ENCODE measurements around the gene NTSR1.
"Not testable (repeated sequence)": the region's sequence is repeated elsewhere in the genome, so short reads cannot be mapped to it uniquely, and the experiment has no call there.

Gene NTSR1

DNA sequence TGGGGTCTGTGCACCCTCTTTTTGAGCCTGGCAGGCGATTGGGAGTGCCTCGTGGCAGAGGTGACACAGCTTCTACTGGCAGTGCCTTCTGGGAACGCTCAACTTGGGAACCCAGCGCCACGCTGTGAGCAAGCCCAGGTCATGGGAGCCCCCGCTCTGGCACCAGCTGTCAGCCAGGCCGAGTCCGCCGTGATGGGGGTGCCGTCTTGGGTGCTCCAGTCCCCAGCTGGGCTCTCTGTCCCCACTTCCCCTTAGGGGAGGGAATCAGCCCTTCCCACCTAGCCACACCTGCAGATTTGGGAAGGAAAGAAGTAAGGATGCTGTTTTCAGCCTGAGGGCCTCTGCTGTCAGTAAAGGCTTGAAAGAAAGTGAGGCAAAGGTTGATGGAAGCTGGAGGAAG lies 31.0 kb upstream of the NTSR1 start:
- TF ChIP-seq, protein P1, sequence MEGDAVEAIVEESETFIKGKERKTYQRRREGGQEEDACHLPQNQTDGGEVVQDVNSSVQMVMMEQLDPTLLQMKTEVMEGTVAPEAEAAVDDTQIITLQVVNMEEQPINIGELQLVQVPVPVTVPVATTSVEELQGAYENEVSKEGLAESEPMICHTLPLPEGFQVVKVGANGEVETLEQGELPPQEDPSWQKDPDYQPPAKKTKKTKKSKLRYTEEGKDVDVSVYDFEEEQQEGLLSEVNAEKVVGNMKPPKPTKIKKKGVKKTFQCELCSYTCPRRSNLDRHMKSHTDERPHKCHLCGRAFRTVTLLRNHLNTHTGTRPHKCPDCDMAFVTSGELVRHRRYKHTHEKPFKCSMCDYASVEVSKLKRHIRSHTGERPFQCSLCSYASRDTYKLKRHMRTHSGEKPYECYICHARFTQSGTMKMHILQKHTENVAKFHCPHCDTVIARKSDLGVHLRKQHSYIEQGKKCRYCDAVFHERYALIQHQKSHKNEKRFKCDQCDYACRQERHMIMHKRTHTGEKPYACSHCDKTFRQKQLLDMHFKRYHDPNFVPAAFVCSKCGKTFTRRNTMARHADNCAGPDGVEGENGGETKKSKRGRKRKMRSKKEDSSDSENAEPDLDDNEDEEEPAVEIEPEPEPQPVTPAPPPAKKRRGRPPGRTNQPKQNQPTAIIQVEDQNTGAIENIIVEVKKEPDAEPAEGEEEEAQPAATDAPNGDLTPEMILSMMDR (IDR thresholded peaks at IDR 0.05; ENCODE audit: low read depth, low read length) = no peak
- Histone ChIP-seq H3K4me3 (ENCODE audit: low read depth, low read length) (no peak overlapping the region), H3K4me1 (peaks cover 6% of the 10 kb centered on the region; the same call in 1 of the 2 replicates), H3K36me3 (no peaks in the 10 kb centered on the region), H3K9me3 (no peaks in the 10 kb centered on the region), H3K27me3 (no peaks in the 10 kb centered on the region)
- no peak for DNase-seq

DNA sequence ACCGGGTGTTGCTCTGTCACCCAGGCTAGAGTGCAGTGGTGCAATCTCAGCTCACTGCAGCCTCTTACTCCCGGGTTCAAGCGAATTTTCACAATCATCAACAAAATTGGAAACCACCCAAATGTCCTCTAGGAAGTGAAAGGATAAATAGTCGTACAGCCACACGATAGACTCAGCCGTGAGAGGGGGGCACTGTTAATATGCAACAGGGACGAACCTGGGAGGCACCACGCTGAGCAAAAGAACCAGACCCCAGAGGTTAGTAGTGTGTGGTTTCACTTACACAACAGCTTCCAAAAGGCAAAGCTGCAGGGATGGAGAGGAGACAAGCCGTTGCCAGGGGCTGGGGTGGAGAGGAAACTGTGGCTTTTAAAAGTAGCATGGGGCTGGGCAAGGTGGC lies 30.1 kb upstream of the NTSR1 start:
- TF ChIP-seq, protein P1 (IDR thresholded peaks at IDR 0.05; ENCODE audit: low read depth, low read length) = no peak
- no peaks in the 10 kb centered on the region for H3K9me3 ChIP-seq
- H3K4me3 ChIP-seq (ENCODE audit: low read depth, low read length) = no peak overlapping the region

DNA sequence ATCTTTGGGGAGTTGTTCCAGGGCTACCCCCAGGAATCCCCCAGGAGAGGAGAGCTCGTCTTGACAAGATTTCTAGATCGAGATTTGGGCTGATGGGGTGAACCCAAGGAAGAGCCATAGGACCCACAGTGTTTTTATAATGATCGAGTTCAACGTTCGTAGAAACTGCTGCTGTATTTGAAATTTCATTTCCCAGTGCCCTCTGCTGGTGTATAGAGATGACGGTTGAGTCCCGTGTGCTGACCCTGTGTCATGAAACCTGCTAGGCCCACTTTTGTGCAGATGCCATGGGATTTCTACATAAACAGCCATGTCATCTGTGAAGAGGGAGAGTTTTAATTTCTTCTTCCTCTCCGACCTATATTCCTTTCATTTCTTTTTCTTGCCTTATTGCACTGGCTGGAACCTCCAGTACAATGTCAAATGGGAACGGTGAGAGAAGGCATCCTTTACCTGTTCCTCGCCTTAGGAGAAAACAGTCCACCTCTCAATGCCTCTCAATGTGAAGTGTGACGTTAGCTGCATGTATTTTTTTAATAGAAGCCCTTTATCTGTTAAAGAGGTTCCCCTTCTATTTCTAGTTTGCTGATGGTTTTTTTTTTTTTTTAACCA lies 28.6 kb upstream of the NTSR1 start:
- no peaks in the 10 kb centered on the region for H3K36me3 ChIP-seq
- H3K9me3 ChIP-seq = no peaks in the 10 kb centered on the region
- H3K4me1 ChIP-seq = peaks cover 6% of the 10 kb centered on the region; the same call in 1 of the 2 replicates
- H3K27me3 ChIP-seq = no peaks in the 10 kb centered on the region
- TF ChIP-seq, protein P1 (IDR thresholded peaks at IDR 0.05; ENCODE audit: low read depth, low read length) = no peak
- no peak for DNase-seq
- no peak overlapping the region for H3K4me3 ChIP-seq (ENCODE audit: low read depth, low read length)

More for the DNA sequence above, 30.1 kb upstream of the NTSR1 start:
- Histone ChIP-seq H3K36me3 (no peaks in the 10 kb centered on the region), H3K27me3 (no peaks in the 10 kb centered on the region), H3K4me1 (peaks cover 6% of the 10 kb centered on the region; the same call in 1 of the 2 replicates)
- DNase-seq = no peak

DNA sequence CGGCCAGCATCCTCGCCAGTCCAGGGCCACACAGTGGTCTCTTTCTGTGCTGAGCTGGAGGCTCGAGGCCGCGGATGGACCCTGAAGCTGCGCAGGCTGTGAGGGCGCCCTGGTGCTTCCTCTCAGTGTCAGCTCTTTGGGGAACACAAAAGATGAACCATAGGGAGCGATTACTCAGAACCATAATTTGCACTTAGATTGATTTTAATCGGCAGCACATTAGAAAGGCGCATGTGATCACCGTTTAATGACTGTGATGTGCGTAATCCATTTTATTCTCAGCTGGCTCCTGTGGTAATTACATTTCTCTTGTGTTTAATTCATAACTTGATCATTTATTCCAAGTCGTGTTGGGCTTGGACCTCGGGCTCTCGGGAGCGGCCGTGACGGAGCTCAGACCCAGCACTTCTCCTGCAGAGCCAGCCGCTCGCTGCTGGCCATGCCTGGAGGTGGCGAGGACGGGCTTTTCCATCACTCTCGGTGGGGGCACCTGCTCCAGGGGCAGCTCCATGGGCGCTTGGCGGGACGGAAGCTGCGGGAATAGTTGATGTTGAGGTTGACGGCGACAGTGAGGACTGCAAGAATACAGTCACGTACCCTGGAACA lies 25.6 kb upstream of the NTSR1 start:
- Histone ChIP-seq H3K9me3 (no peaks in the 10 kb centered on the region), H3K4me1 (peaks cover 6% of the 10 kb centered on the region; the same call in 1 of the 2 replicates)

DNA sequence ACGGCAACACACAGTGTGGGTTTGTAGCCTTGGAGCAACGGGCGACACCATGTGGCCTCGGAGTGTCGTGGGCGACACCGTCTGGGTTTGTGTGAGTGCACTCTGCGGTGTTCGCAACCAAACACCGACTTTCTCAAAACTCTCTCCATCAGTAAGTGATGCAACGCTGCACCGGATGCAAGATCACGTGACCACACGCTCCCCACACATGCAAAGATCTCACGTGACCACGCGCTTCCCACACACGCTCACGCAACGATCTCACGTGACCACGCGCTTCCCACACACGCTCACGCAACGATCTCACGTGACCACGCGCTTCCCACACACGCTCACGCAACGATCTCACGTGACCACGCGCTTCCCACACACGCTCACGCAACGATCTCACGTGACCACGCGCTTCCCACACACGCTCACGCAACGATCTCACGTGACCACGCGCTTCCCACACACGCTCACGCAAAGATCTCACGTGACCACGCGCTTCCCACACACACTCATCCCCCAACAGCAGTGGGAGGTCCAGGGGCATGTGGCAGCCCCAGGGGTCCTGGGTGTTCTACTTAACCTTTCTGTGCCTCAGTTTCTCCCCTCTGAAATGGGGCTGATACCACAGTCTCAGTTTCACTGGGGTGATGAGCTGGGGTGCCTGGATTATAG lies 24.8 kb upstream of the NTSR1 start:
- H3K27me3 ChIP-seq; DNase-seq; H3K9me3 ChIP-seq; H3K36me3 ChIP-seq; H3K4me3 ChIP-seq (ENCODE audit: low read depth, low read length); H3K4me1 ChIP-seq: not testable (repeated sequence)

More for the DNA sequence above, 25.6 kb upstream of the NTSR1 start:
- no peak overlapping the region for H3K4me3 ChIP-seq (ENCODE audit: low read depth, low read length)
- no peaks in the 10 kb centered on the region for H3K36me3 ChIP-seq
- no peaks in the 10 kb centered on the region for H3K27me3 ChIP-seq
- TF ChIP-seq, protein P1 (IDR thresholded peaks at IDR 0.05; ENCODE audit: low read depth, low read length) = no peak
- no peak for DNase-seq

DNA sequence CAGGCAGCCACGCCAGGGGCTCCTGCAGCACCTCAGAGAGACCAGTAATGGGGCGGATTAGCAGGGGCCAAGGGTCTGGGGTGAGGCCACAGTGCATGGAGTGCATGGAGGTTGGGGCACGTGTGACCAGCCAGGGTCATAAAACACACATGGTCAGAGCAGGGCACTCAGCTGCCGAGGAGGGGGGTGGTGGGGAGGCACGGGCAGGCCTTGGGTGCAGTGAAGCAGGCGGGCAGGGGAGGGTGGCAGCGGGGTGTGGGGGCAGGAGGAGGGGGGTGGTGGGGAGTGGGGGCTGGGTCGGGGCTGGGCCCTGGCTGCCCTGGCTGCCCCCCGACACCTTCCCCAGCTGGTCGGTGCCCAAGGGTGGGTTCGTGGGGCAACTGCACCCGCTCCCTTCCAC lies 23.7 kb upstream of the NTSR1 start:
- Histone ChIP-seq H3K36me3 (no peaks in the 10 kb centered on the region), H3K4me3 (ENCODE audit: low read depth, low read length) (no peak overlapping the region), H3K4me1 (peaks cover 6% of the 10 kb centered on the region; the same call in 1 of the 2 replicates), H3K9me3 (no peaks in the 10 kb centered on the region), H3K27me3 (no peaks in the 10 kb centered on the region)
- TF ChIP-seq, protein P1 (IDR thresholded peaks at IDR 0.05; ENCODE audit: low read depth, low read length) = no peak
- no peak for DNase-seq

Data from BE2C (cell line).